G401.6 (cell line): ENCODE measurements around the gene ARL17B.
A peak's percentile ranks its signal among the peaks of the same experiment; 100 is the strongest.
"Not testable (repeated sequence)": the region's sequence is repeated elsewhere in the genome, so short reads cannot be mapped to it uniquely, and the experiment has no call there.

ENCODE experiments used
- FAIRE-seq: peaks from 2 replicates; lab custom pipeline; 2012; peaks lifted over from hg19 to GRCh38; lab: Jason Lieb, UNC

ARL17B gene

DNA sequence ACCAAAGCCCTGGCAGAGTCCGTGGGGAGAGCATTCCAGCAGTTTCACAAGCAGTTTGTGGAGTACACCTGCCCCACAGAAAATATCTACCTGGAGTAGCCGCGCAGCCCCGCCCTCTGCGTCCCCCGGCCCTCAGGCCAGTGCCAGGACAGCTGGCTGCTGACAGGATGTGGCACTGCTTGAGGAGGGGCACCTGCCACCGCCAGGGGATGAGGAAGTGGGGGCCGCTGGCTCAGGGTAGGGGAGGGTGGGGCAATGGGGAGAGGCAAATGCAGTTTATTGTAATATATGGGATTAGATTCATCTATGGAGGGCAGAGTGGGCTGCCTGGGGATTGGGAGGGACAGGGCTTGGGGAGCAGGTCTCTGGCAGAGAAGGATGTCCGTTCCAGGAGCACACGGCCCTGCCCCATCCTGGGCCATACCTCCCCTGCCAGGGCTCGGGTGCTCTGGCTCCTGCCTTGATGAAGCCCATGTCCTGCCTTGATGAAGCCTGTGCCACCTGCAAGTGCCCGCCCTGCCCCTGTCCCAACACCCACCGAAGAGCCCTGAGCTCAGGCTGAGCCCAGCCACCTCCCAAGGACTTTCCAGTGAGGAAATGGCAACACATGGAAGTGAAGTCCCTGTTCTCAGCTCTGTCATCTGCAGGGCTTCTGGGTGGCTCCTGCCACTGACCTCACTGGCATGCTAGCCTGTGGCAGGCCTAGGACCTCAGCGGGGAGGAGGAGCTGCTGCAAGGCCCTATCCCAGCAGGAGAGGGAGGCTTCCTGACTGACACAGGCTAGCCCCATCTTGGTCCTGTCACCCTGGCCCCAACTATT, 116.4 kb downstream of the ARL17B start:
- not testable (repeated sequence) for FAIRE-seq

- FAIRE-seq, result not testable (repeated sequence)
These were observed 117.1 kb downstream of the ARL17B start for GRCh38 chr17:46244339-46244913.

GRCh38 chr17:46243928-46244327, 117.6 kb downstream of the ARL17B start:
- not testable (repeated sequence) for FAIRE-seq

DNA sequence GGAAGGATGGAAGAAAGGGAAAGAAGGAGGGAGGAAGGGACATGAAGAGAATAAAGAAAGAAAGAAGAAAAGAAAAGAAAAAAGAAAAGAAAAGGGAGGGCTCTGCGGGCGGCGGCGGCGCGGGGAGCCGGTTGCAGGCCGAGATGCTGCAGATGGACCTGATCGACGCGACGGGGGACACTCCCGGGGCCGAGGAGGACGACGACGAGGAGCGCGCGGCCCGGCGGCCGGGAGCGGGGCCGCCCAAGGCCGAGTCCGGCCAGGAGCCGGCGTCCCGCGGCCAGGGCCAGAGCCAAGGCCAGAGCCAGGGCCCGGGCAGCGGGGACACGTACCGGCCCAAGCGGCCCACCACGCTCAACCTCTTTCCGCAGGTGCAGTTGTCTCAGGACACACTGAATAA, 118.1 kb downstream of the ARL17B start:
- not testable (repeated sequence) for FAIRE-seq

DNA sequence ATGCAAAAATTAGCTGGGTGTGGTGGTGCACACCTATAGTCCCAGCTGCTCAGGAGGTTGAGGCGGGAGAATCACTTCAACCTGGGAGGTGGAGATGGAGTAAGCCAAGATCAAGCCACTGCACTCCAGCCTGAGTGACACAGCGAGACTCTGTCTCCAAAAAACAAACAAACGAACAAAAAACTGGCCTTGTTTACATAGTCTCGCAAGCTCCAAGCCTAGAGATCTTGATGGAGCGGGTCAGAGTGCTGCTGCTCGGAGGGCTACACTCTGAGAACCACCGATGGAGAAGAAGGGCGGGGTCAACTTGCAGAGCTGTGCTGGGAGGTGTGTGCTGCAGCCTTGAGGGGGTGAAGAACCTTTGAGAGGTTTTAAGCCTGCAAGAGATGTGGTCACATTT, 130.2 kb downstream of the ARL17B start:
- not testable (repeated sequence) for FAIRE-seq

- peak; percentile 92 for FAIRE-seq
These were observed 136.2 kb downstream of the ARL17B start for GRCh38 chr17:46225274-46225794.

DNA sequence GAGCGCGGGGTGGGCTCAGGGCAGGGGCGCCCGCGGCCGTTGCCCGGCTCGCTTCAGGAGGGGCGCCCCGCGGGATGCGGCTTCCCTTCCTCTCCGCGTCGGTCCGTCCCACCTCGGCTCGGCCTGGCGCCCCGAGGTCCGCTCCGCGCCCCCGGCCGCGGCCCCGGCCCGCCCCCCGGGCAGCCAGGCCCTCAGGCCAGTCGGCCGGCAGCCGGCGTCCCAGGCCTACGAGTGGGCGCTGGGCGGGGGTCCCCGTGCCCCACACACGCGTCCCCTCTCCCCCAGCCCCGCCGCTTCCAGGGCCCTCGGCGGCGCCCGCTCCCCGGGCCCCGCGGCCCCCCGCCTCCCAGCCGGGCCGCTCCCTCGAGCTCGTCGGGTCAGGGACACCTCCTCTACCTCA, 136.7 kb downstream of the ARL17B start:
- FAIRE-seq, result not testable (repeated sequence)
